G401 (cell line): ENCODE data around the gene C7orf33. TPM values are rescaled to one million over a fixed set of nuclear protein-coding genes. Genes with fewer than 3 reads are reported as not detected.
A peak's percentile ranks its signal among the peaks of the same experiment; 100 is the strongest.
"Not testable (repeated sequence)": the region's sequence is repeated elsewhere in the genome, so short reads cannot be mapped to it uniquely, and the experiment has no call there.

Experiments
- DNase-seq: peaks from one replicate; pipeline ENCODE4 v3.0.0-alpha.2; 2015; ENCODE audit warnings: low spot score
- in situ Hi-C: cut with HindIII; loops from 2 replicates; pipeline ENCODE4 v1.10.0; 2016; ENCODE audit warnings: low sequenced_read_pairs, mixed read lengths
- total RNA-seq: library from RNA; depleted of rRNA; stranded (reverse); fragments of >200 nt; shearing (Covaris generic); gene quantifications from 2 replicates; pipeline ENCODE4 v1.2.3, GENCODE V29; 2014

C7orf33 gene
- total RNA-seq, 1 experiment from 2014 or later, result not detected

DNA sequence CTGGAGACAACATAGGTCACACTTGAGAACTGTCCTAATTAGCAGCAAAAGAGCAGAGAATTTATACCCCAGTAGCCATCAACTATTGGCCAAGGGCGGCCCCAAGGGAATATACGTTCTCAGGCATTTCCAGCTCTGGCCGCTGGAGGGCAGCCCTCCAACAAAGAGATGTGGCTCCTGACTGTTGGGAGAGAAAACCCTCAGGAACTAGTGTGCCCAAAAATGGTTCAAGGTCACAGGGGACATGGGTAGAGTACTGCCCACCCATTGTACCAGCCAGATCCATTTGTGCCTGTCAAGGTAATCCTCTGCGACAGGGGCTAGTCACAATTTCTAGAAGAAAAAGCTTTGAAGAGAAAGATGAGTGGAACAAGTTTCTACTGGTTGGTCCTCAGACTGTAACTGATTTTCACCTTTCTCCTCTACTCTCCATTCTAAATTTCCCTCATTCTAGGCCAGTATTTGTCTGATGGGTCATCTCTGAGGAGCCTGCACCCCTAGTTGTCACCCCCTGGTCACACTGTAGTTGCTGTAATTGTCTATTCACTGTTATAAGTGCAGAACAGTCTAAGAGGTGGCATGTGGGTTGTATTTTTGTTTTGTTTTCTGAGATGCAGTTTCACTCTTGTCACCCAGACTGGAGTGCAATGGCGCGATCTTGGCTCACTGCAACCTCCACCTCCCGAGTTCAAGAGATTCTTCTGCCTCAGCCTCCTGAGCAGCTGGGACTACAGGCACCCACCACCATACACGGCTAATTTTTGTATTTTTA is 14.7 kb upstream of the C7orf33 start:
- in situ Hi-C loops, result no loop called here
- DNase-seq, result peak; percentile 58

- DNase-seq, result no peak
- in situ Hi-C loops, result no loop called here
Observed at GRCh38 chr7:148579366-148579765, 11.2 kb upstream of the C7orf33 start.

DNA sequence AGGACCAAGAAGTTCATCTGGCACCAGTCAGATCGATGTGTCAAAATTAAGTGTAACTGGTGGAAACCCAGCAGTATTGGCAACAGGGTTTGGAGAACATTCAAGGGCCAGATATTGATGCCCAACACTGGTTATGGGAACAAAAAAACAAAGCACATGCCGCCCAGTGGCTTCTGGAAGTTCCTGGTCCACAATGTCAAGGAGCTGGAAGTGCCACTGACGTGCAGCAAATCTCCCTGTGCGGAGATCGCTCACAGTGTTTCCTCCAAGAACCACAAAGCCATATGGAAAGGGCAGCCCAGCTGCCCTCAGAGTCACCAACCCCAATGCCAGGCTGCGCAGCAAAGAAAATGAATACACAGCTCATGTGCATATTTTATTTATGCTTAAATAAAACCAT is 10.1 kb upstream of the C7orf33 start:
- DNase-seq, result no peak
- in situ Hi-C loops, result no loop called here

GRCh38 chr7:148581624-148582023 is 8.9 kb upstream of the C7orf33 start:
- no peak for DNase-seq
- in situ Hi-C loops, result no loop called here

- in situ Hi-C loops, result no loop called here
Observed at GRCh38 chr7:148584154-148584827, 6.3 kb upstream of the C7orf33 start.

GRCh38 chr7:148585399-148585798 is 5.2 kb upstream of the C7orf33 start:
- in situ Hi-C loops, result no loop called here
- no peak for DNase-seq

More at GRCh38 chr7:148584154-148584827, 6.3 kb upstream of the C7orf33 start:
- DNase-seq, result no peak

DNA sequence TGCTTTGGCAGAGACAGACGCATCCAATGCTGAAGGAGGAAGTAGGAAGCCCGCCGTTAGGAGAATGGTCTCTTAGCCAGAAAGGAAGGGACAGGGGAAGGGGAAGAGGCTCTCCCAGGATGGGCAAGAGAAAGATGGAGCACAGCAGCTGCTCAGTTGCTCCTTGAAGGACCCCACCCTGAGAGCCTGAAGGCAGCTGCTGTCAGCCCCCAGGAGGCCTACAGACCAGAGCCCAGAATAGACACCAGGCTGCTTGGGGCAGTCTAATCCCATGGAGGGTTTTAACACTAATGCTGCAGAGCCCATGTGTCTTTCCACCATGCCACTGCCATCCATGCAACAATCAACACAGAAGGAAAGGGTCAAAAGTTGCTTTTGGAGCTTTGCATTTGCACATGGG is 3.5 kb upstream of the C7orf33 start:
- in situ Hi-C loops, result no loop called here
- DNase-seq, result no peak

GRCh38 chr7:148588168-148588567 is 2.4 kb upstream of the C7orf33 start:
- no peak for DNase-seq
- in situ Hi-C loops, result no loop called here

DNA sequence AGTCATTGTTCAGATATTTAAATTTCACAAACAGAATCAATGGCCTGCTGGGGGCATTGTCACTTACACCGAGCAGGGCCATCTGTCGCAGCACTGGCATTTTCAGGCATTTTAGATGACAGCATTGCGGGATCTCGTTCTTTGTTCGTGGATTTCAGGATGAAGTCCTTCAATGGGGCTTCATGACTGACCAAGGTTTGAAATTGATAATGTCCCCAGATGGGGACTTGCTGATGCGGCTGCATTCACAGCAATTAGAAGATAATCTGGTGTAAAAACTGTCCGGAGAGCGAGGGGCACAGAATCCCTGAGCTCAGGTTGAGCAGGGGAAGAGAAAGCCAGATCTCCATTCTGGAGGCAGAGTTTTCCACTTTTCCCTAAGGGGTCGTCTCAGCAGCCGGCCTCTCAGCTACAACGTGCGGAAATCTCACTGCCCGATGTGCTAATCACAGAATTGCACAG is 1.9 kb upstream of the C7orf33 start:
- DNase-seq, result peak; percentile 63
- in situ Hi-C loops, result no loop called here

- in situ Hi-C loops, result no loop called here
- DNase-seq, result no peak
Observed at GRCh38 chr7:148589640-148590039, 926 bp upstream of the C7orf33 start.

DNA sequence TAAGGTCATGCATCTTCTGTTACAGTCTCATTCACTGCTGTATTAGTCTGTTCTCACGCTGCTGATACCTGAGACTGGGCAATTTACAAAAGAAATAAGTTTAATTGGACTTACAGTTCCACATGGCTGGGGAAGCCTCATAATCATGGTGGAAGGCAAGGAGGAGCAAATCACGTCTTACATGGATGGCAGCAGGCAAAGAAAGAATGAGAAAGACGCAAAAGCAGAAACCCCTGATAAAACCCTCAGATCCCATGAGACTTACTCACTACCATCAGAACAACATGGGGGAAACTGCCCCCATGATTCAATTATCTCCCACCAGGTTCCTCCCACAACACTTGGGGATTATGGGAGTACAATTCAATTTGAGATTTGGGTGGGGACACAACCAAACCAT is 5.8 kb downstream of the C7orf33 start:
- DNase-seq, in situ Hi-C loops: not testable (repeated sequence)

GRCh38 chr7:148598351-148598750 is 7.8 kb downstream of the C7orf33 start:
- DNase-seq, result no peak
- in situ Hi-C loops, result no loop called here

DNA sequence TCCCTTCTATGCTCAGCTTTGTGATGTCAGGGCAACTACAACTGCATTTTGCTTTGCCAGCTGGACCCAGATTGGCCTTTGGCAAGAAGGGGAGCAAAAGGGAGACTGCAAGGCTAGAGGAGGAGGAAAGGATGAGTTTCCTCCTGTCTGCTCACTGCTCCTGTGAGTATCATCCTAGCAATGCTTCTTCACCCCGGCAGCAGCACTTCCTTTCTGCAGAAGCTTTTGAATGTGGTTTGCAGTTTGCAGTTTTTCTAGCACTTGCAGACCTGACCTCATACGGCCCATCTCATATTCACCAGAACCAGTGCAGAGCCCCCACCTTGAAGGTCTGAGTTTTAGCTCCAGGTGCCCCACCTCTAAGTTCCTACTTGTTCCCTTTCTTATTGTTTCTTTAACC is 14.8 kb downstream of the C7orf33 start:
- in situ Hi-C loops, result no loop called here
- no peak for DNase-seq

DNA sequence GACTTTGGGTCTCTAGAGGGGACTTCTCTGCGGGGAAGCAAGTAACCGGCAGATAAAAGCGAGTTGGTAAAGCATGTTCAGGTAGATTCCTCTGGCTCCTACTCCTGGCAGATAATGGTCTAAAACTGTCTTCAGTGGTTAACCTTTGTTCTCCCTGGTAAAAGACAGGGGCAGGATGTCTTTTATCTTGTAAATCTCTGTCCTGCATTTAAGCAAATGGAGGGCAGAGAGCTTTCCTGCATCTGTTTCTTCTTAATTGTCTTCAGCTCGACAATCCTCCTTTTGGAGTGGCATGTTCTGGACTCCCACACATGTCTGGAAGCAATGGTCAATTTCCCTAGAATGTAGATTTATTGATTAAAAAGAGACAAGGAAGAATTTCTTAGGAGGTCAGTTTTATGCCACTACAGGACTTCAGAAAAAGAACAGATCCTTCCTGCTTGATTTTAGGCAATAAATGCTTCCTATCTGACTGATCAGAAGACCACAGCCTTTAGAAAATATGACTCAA is 16.6 kb downstream of the C7orf33 start:
- no peak for DNase-seq

GRCh38 chr7:148609045-148609725 is 18.6 kb downstream of the C7orf33 start:
- DNase-seq, result no peak
- in situ Hi-C loops, result no loop called here

More for the DNA sequence above, 16.6 kb downstream of the C7orf33 start:
- in situ Hi-C loops, result no loop called here

GRCh38 chr7:148611692-148612091 is 21.1 kb downstream of the C7orf33 start:
- in situ Hi-C loops, result no loop called here
- DNase-seq, result no peak

- no peak for DNase-seq
- in situ Hi-C loops, result no loop called here
Observed at GRCh38 chr7:148615085-148615730, 24.6 kb downstream of the C7orf33 start.

DNA sequence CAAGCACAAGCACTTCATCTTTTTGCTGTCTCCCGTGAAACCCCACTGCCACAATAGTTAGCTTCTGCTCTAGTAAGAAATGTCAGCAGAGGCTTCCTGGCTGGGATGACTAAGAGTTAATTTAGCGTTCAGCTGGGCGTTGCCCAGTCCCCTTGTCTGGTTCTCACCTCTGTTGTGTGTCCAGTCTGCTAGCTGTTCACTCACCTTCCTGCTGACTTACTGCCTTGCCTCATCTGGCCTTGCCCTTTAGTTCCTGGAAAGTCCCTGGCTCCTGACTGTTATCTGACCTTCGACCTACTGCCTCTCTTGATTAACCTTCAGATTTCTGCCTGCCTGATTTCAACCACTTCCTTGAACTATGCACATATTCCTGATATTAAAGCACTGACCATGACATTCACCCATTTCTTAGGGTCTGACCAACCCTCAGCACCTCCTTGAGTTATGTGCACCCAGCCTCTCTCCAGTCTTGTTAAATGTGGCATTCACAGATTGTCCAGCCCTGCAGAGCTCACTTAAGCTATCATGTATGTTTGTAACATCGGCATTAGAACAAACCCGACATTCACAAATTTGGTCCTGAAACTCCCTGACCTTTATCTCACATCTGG is 30.3 kb downstream of the C7orf33 start:
- no peak for DNase-seq
- in situ Hi-C loops, result no loop called here

GRCh38 chr7:148621563-148621962 is 31.0 kb downstream of the C7orf33 start:
- no peak for DNase-seq
- in situ Hi-C loops, result no loop called here
